Loucy (cell line): Measurements from ENCODE around the gene YIF1A.

Source experiments
- CTCF ChIP-seq: fragments of 200-600 bp; sonication (generic); conservative IDR thresholded peaks from 2 replicates; pipeline ENCODE4 v1.5.1; 2014; ENCODE audit warnings: mild to moderate bottlenecking, antibody characterized with exemption, low read length
- EZH2phosphoT487 ChIP-seq: fragments of 200-600 bp; IDR thresholded peaks from 2 replicates; pipeline ENCODE4 v1.6.1; 2018; ENCODE audit warnings: antibody characterized with exemption, mild to moderate bottlenecking, moderate library complexity, borderline replicate concordance

- TF ChIP-seq CTCF (no peak), EZH2phosphoT487 (no peak)
Observed at GRCh38 chr11:66280428-66280827, 8.5 kb downstream of the YIF1A start.
